IPS-20b (cell line): ENCODE measurements around the gene METTL22.

Source experiments
- H3K27ac ChIP-seq: one replicate; pipeline ENCODE4 v1.5.1; 2013; ENCODE audit warnings: low read length
- H3K27me3 ChIP-seq: 2 replicates; pipeline ENCODE4 v1.6.1; 2013; ENCODE audit warnings: mild to moderate bottlenecking, low read length, inconsistent platforms; ENCODE audit not compliant: insufficient read depth
- H3K36me3 ChIP-seq: 2 replicates; pipeline ENCODE4 v1.6.1; 2013; ENCODE audit warnings: low read depth, mild to moderate bottlenecking, inconsistent platforms, low read length, moderate library complexity; ENCODE audit not compliant: insufficient read depth
- H3K4me1 ChIP-seq: 2 replicates; pipeline ENCODE4 v1.6.1; 2013; ENCODE audit warnings: mild to moderate bottlenecking, control low read depth, inconsistent platforms, low read length, moderate library complexity; ENCODE audit not compliant: insufficient read depth
- H3K4me3 ChIP-seq: 2 replicates; pipeline ENCODE4 v1.5.1; 2013; ENCODE audit warnings: mild to moderate bottlenecking, low read length, inconsistent platforms
- H3K9ac ChIP-seq: 2 replicates; pipeline ENCODE4 v1.6.1; 2013; ENCODE audit warnings: low read depth, mild to moderate bottlenecking, inconsistent platforms, low read length, moderate library complexity
- H3K9me3 ChIP-seq: 2 replicates; pipeline ENCODE4 v1.6.1; 2013; ENCODE audit warnings: mild to moderate bottlenecking, low read depth, low read length, inconsistent platforms; ENCODE audit not compliant: insufficient read depth

The METTL22 gene

GRCh38 chr16:8675183-8676159 lies 54.0 kb downstream of the METTL22 start:
- H3K9ac ChIP-seq: peak overlapping the region; percentile 75; the same call in 1 of the 2 replicates
- no peaks in the 10 kb centered on the region for H3K36me3 ChIP-seq
- peak overlapping the region; percentile 91 for H3K4me3 ChIP-seq
- no peaks in the 10 kb centered on the region for H3K9me3 ChIP-seq
- peaks cover 36% of the 10 kb centered on the region for H3K27me3 ChIP-seq
- no peaks in the 10 kb centered on the region for H3K4me1 ChIP-seq
- H3K27ac ChIP-seq: no peak overlapping the region

- no peak overlapping the region for H3K4me3 ChIP-seq
- peaks cover 36% of the 10 kb centered on the region for H3K27me3 ChIP-seq
- H3K27ac ChIP-seq: no peak overlapping the region
- no peaks in the 10 kb centered on the region for H3K4me1 ChIP-seq
- no peaks in the 10 kb centered on the region for H3K36me3 ChIP-seq
- no peak overlapping the region for H3K9ac ChIP-seq
- no peaks in the 10 kb centered on the region for H3K9me3 ChIP-seq
These were observed 54.7 kb downstream of the METTL22 start for GRCh38 chr16:8676160-8676547.

GRCh38 chr16:8676737-8677375 lies 55.4 kb downstream of the METTL22 start:
- H3K9me3 ChIP-seq: no peaks in the 10 kb centered on the region
- H3K27me3 ChIP-seq: peaks cover 36% of the 10 kb centered on the region
- no peak overlapping the region for H3K4me3 ChIP-seq
- no peak overlapping the region for H3K27ac ChIP-seq
- H3K9ac ChIP-seq: no peak overlapping the region
- no peaks in the 10 kb centered on the region for H3K36me3 ChIP-seq
- no peaks in the 10 kb centered on the region for H3K4me1 ChIP-seq

- H3K4me3 ChIP-seq: no peak overlapping the region
- H3K4me1 ChIP-seq: no peaks in the 10 kb centered on the region
- H3K27ac ChIP-seq: no peak overlapping the region
- peaks cover 36% of the 10 kb centered on the region for H3K27me3 ChIP-seq
- no peak overlapping the region for H3K9ac ChIP-seq
- no peaks in the 10 kb centered on the region for H3K36me3 ChIP-seq
- no peaks in the 10 kb centered on the region for H3K9me3 ChIP-seq
These were observed 56.0 kb downstream of the METTL22 start for GRCh38 chr16:8677481-8677880.

- H3K36me3 ChIP-seq: no peaks in the 10 kb centered on the region
- H3K27me3 ChIP-seq: peaks cover 36% of the 10 kb centered on the region
- H3K4me3 ChIP-seq: no peak overlapping the region
- no peaks in the 10 kb centered on the region for H3K9me3 ChIP-seq
- H3K9ac ChIP-seq: no peak overlapping the region
- no peak overlapping the region for H3K27ac ChIP-seq
- H3K4me1 ChIP-seq: no peaks in the 10 kb centered on the region
These were observed 56.8 kb downstream of the METTL22 start for GRCh38 chr16:8678068-8678927.

- Histone ChIP-seq H3K27me3 (peaks cover 29% of the 10 kb centered on the region), H3K36me3 (no peaks in the 10 kb centered on the region), H3K27ac (no peak overlapping the region), H3K4me3 (no peak overlapping the region), H3K4me1 (no peaks in the 10 kb centered on the region), H3K9ac (no peak overlapping the region), H3K9me3 (no peaks in the 10 kb centered on the region)
These were observed 57.7 kb downstream of the METTL22 start for GRCh38 chr16:8679151-8679550.

DNA sequence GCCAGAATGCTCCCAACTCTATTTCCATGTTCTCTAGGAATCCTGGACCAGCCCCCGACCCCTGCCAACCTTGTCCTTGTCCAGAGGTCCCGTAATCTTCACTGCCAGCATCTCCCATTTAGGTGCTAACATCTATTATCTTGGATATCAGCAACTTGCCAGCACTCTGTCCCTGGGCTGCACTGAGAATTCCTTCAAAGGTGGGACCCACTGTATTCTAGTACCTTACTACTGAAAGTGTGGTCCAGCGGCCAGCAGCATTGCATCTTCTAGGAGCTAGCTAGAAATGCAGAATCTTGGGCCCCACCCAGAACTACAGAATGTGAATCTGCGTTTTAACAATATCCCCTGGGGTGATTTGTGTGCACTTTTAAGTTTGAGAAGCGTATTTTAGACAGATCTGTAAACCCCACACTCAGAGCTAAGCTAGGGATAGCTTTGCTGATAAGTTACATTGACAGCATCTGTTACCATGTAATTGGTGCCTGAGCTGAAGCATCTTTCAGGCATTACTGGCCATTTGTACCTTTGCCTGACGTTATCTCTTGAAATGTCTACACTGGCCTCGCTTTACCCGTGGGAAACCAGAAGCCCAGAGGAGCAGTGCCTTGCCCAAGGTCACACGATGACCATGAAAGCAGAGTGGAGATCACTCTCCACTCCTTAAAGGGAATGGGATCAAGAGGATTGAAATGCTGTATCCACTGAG lies 61.2 kb downstream of the METTL22 start:
- no peak overlapping the region for H3K27ac ChIP-seq
- no peaks in the 10 kb centered on the region for H3K36me3 ChIP-seq
- H3K9ac ChIP-seq: no peak overlapping the region
- no peaks in the 10 kb centered on the region for H3K9me3 ChIP-seq
- H3K27me3 ChIP-seq: no peaks in the 10 kb centered on the region
- H3K4me1 ChIP-seq: peaks cover 9% of the 10 kb centered on the region; the same call in 1 of the 2 replicates
- H3K4me3 ChIP-seq: no peak overlapping the region

GRCh38 chr16:8683640-8684039 lies 62.1 kb downstream of the METTL22 start:
- peaks cover 9% of the 10 kb centered on the region; the same call in 1 of the 2 replicates for H3K4me1 ChIP-seq
- H3K36me3 ChIP-seq: no peaks in the 10 kb centered on the region
- H3K9ac ChIP-seq: no peak overlapping the region
- no peak overlapping the region for H3K27ac ChIP-seq
- no peaks in the 10 kb centered on the region for H3K9me3 ChIP-seq
- H3K27me3 ChIP-seq: no peaks in the 10 kb centered on the region
- H3K4me3 ChIP-seq: no peak overlapping the region

DNA sequence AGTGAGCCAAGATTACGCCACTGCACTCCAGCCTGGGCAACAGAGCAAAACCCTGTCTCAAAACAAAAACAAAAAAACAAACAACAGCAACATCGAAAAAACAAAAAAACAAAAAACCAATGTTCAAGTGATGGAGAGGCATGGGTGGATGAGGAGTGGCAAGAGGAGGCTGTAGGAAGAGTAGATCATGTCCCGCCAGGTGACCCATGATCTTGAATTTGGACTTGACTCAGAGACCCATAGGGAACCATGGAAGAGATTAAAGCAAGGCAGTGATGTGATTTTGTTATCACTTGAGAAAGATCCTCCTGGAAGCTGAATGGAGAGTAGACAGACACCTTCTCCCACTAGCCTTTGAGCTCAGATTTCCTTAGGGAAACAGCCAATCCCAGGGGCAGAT lies 64.1 kb downstream of the METTL22 start:
- no peaks in the 10 kb centered on the region for H3K36me3 ChIP-seq
- peaks cover 9% of the 10 kb centered on the region; the same call in 1 of the 2 replicates for H3K4me1 ChIP-seq
- H3K9me3 ChIP-seq: peaks cover 14% of the 10 kb centered on the region
- no peaks in the 10 kb centered on the region for H3K27me3 ChIP-seq
- no peak overlapping the region for H3K4me3 ChIP-seq
- no peak overlapping the region for H3K27ac ChIP-seq
- H3K9ac ChIP-seq: no peak overlapping the region

GRCh38 chr16:8686031-8686621 lies 64.6 kb downstream of the METTL22 start:
- Histone ChIP-seq H3K4me1 (peaks cover 9% of the 10 kb centered on the region; the same call in 1 of the 2 replicates), H3K36me3 (no peaks in the 10 kb centered on the region), H3K9ac (no peak overlapping the region), H3K27ac (no peak overlapping the region), H3K4me3 (no peak overlapping the region), H3K9me3 (peaks cover 14% of the 10 kb centered on the region), H3K27me3 (no peaks in the 10 kb centered on the region)
